Dermis blood vessel endothelial cell (primary cell): ENCODE measurements around the gene SCYGR5. TPM values are rescaled to one million over a fixed set of nuclear protein-coding genes. Genes with fewer than 3 reads are reported as not detected.
A peak's percentile ranks its signal among the peaks of the same experiment; 100 is the strongest.
"Not testable (repeated sequence)": the region's sequence is repeated elsewhere in the genome, so short reads cannot be mapped to it uniquely, and the experiment has no call there.

ENCODE experiments used
- DNase-seq: peaks from one replicate; pipeline ENCODE4 v3.0.0; 2010
- total RNA-seq: library from RNA; depleted of rRNA; stranded (reverse); fragments of >200 nt; gene quantifications from 2 replicates; pipeline ENCODE4 v1.2.3, GENCODE V29; 2014

The SCYGR5 gene
- total RNA-seq: not detected in 2 replicates

DNA sequence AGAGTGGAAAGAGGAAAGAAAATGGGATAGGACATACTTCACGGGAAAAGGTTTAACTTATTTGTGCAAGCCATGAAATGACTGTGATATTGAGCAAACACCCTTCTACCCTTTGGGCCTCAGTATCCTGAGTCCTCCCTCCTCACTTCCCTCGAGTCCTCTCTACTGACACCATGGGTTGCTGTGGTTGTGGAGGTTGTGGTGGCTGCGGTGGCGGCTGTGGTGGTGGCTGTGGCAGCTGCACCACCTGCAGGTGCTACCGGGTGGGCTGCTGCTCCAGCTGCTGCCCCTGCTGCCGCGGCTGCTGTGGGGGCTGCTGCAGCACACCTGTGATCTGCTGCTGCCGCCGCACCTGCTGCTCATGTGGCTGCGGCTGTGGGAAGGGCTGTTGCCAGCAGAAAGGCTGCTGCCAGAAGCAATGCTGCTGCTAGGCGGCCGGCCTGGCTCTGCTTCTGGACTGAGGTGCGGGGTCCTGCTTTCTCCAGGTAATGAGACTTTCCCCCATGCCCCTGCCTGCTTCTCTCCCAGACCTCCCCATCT, at the start of gene SCYGR5:
TSS of gene SCYGR5 (plus strand) at position 174 of the 540 bp plus-strand sequence. CDS start at position 174, 0 bp downstream.
- not testable (repeated sequence) for DNase-seq

GRCh38 chr2:227617316-227618230, 49.0 kb upstream of the SCYGR5 start, which contains the start of gene SCYGR4:
SCYGR4 (plus strand) TSS chr2:227617498; CDS start chr2:227617498, 0 bp downstream.
- DNase-seq: peak; percentile 61

GRCh38 chr2:227623226-227623625, 43.4 kb upstream of the SCYGR5 start:
- DNase-seq: peak; percentile 70

DNA sequence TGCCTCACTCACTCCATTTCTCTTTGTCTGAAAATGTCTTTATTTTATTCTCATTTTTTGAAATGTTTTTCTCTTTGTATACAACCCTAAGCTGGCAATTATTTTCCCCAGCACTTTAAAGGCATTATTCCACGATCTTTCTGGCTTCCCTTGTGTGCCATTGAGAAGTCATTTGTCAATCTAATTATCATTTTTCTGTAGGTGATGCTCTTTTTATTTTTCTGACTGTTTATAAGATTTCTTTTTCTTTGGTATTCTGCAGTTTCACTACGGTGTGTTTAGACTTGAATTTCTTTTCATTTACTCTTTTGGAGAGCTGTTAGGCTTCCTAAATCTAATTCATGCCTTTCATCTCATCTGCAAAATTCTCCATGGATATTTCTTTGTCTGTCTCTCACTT, 41.2 kb upstream of the SCYGR5 start:
- no peak for DNase-seq

GRCh38 chr2:227626580-227627151, 39.9 kb upstream of the SCYGR5 start:
- no peak for DNase-seq

DNA sequence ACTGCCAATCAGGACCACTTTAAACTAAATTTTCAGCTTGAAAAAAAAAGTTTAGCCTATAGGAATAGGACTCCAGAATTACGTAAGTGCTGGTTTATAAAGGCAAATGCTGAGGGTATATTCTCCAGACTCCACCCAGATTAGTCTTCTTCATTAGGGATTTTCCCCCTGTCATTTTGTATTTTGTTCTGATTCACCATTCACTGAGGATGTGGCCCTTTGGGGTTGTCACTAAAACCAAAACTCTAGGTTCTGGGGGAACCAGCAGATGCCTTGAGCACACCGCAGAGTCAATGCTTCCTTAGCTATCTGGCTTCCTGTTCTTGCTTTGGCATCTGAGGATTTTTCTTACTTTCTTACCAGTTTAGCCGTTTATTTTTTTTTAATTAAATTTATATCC, 38.8 kb upstream of the SCYGR5 start:
- no peak for DNase-seq

- no peak for DNase-seq
Measured at GRCh38 chr2:227629435-227629834, 37.2 kb upstream of the SCYGR5 start.

GRCh38 chr2:227630322-227630721, 36.3 kb upstream of the SCYGR5 start:
- DNase-seq: no peak

DNA sequence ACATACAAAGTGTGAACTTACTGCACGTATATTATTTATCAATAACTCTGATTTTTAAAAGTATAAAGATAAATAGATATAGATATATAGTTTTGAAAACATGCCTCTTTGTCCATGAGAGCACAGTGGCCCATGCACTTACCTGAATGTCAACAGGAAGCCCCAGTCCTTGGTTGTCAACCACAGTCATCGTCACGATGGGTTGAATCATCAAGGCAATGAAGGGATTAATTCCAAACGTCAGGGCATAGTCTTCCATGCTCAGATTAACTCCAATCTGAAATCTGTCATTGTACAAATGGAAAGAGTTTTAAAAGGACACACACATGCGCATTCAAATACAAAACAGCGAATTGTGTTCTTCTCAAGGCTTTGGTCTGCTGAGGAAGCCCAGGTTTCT, 33.8 kb upstream of the SCYGR5 start:
- DNase-seq: no peak

DNA sequence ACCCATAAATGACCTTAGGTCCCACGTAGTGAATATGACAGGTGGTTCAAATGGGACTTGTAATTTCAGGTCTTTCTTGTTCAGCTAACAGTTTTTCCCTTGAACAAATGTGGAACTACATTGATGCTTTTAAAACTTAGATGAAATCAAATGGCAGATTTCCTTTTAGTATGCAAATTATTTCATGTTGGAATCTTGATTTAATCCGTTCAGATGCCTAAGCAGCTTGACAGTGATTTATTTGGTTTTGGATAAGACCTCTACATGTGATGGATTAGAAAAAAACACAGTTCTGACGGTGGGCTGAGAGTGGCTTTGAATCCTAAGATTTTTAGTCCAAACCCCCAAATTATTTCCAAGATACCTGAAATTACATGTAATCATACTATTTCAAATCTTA, 32.4 kb upstream of the SCYGR5 start:
- no peak for DNase-seq

DNA sequence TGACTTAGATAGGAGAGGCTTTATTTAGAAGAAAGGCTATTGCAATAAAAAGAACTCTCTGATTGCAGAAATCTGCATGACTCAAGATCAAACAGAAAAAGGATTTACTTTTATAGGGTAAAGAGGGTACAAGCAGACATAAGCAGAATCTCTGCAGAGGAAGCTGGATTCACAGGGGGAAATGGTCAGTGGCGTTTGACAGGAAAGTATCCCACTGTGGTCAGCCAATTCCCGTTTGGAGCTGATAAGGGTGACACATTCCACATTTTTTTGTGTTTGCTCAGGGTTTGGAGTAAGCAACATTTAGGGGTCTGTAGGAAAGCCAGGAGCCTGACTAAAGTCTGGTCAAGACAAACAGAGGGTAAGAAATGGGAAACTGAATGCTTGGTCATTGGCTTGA, 23.9 kb upstream of the SCYGR5 start:
- no peak for DNase-seq

GRCh38 chr2:227643990-227644551, 22.5 kb upstream of the SCYGR5 start:
- DNase-seq: no peak

DNA sequence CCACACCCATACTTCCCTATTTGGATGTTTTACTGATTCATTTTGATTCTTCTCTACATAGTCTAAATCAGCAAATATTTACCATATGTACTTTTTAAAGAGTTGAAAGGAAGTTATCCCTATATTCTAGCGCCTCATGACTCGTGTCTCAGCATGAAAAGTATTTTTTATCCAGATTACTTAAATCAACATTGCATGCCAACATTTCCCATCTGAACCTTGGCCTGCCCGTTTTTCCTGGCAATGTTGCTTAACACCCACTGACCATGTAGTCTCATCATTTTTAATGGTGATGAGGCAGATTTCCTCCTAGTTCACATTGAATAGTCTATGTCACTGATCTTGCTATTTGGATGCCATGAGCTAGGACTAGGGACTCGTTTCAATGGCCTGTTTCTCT, 13.2 kb upstream of the SCYGR5 start:
- DNase-seq: no peak

DNA sequence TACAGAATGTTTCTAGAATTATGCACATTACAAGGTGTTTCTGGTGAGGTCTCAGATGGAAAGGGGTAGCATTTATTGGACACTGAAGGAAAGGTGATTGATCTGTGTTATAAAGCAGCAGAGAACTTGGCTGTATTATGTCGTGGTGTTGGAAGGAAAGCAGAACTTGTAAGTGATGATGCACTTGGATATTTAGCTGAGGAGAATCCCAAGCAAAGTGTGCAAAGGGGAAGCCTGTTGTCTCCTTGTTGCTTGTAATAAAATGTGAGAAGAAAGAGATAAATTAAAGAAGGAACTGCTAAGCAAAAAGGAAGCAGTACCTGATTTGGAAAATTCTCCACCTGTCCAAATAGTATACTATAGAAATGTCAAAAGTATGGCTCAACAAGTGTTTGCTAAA, 12.2 kb upstream of the SCYGR5 start:
- DNase-seq: no peak

GRCh38 chr2:227655454-227655853, 11.2 kb upstream of the SCYGR5 start:
- DNase-seq: peak; percentile 52

- peak; percentile 20 for DNase-seq
Measured at GRCh38 chr2:227657199-227657845, 9.3 kb upstream of the SCYGR5 start.

GRCh38 chr2:227661025-227661649, 5.5 kb upstream of the SCYGR5 start:
- no peak for DNase-seq

DNA sequence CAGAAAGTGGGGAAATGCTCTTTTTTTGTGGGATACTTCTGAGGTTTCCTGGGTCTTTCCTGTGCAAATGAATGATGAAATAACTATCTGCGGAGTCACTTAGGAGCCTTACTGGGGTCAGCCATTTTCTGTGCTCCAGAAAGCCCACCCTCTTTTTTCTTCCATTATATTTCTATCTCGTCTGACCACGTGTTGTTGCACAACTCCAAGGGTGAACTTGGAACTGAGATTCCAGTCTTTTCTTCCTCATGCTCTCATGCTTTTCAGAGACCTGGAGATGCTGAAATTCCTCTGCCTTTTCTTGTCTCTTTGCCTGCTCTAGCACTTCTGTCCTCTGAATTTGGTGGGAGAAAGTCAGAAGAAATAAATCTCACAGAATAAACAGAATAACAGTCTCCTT, 4.8 kb upstream of the SCYGR5 start:
- no peak for DNase-seq

DNA sequence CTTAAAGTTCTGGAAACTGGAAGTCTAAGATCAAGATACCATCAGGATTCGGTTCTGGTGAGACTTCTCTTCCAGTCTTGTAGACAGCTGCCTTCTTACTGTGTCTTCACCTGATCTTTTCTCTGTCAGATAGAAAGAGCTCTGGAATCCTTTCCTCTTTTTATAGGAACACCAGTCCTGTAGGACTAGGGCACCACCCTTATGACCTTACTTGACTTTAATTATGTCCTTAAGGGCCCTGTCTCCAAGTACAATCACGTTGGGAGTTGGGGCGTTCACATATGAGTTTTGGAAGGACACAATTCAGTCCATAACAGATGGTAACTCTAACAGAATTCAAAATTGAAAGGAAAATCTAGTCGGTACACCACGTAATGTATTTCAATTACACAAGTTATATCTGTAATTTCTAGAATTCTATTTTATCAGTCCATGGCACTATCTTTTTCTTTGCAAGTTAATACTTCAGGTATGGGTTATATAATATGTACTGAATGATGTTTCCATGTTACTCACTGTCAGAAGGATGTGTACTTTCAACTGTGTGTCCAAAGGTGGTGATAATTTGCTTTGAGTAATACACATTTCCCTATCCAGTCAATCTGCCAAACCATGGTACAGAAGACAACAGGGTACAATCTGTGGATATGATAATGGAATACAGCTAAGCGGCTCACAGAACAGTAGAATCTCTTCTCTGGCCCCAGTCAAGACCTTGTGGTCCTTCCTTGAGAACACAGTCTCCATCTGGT, 1.2 kb upstream of the SCYGR5 start:
- no peak for DNase-seq

GRCh38 chr2:227671170-227671905, 4.7 kb downstream of the SCYGR5 start:
- DNase-seq: no peak

DNA sequence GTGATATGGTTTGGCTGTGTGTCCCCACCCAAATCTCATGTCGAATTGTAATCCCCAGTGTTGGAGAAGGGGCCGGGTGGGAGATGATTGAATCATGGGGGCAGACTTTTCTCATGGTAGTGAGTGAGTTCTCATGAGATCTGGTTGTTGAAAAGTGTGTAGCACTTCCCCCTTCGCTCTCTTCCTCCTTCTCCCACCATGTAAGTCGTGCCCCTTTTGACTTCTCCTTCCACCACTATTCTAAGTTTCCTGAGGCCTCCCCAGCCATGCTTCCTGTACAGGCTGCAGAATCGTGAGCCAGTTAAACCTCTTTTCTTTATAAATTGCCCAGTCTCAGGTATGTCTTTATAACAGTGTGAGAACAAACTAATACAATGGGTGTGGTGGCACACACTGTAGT, 7.0 kb downstream of the SCYGR5 start:
- not testable (repeated sequence) for DNase-seq
